Measurements from ENCODE around the gene ZFP36L1.

ZFP36L1 gene

GRCh38 chr14:68822132-68822651, 29.3 kb upstream of the ZFP36L1 start:
- DNase-seq (ENCODE audit: extremely low spot score): peak; percentile 72
- ChIA-PET CTCF (interaction anchor here (0.6 to 8.7 kb wide), 7 partner anchors 8 to 572 kb away, joined by 3 to 84 read pairs (median 25); partner anchors contain the start of gene ZFP36L1), POLR2A (no interaction called here)
- TF ChIP-seq CTCF (IDR thresholded peaks at IDR 0.05; ENCODE audit: control extremely low read depth, extremely low read depth, low read depth, missing control alignments): no peak

- ChIA-PET POLR2A (no interaction called here), CTCF (interaction anchor here (0.9 to 11.2 kb wide), 10 partner anchors 10 to 937 kb away, joined by 3 to 176 read pairs (median 5); partner anchors contain the start of gene ZFP36L1)
- TF ChIP-seq CTCF (IDR thresholded peaks at IDR 0.05; ENCODE audit: control extremely low read depth, extremely low read depth, low read depth, missing control alignments): no peak
- DNase-seq (ENCODE audit: extremely low spot score): peak; percentile 67
Measured at GRCh38 chr14:68820999-68821683, 28.3 kb upstream of the ZFP36L1 start.

- TF ChIP-seq CTCF (IDR thresholded peaks at IDR 0.05; ENCODE audit: control extremely low read depth, extremely low read depth, low read depth, missing control alignments): no peak
- ChIA-PET POLR2A (interaction anchor here (0.6 to 0.8 kb wide), 2 partner anchors 27 to 490 kb away, joined by 3 to 5 read pairs; partner anchors contain the start of gene ZFP36L1), CTCF (interaction anchor here (0.6 to 11.2 kb wide), 10 partner anchors 9 to 936 kb away, joined by 3 to 176 read pairs (median 5); partner anchors contain the start of gene ZFP36L1)
- DNase-seq (ENCODE audit: extremely low spot score): no peak
Measured at GRCh38 chr14:68820536-68820935, 27.7 kb upstream of the ZFP36L1 start.

- DNase-seq (ENCODE audit: extremely low spot score): no peak
- ChIA-PET POLR2A (interaction anchor here (0.6 to 0.8 kb wide), 2 partner anchors 27 to 490 kb away, joined by 3 to 5 read pairs; partner anchors contain the start of gene ZFP36L1), CTCF (interaction anchor here (0.6 to 11.2 kb wide), 12 partner anchors 9 to 936 kb away, joined by 3 to 176 read pairs (median 6); partner anchors contain the start of gene ZFP36L1)
- no peak for TF ChIP-seq CTCF (IDR thresholded peaks at IDR 0.05; ENCODE audit: control extremely low read depth, extremely low read depth, low read depth, missing control alignments)
Measured at GRCh38 chr14:68820119-68820518, 27.3 kb upstream of the ZFP36L1 start.

- DNase-seq (ENCODE audit: extremely low spot score): no peak
- TF ChIP-seq CTCF (IDR thresholded peaks at IDR 0.05; ENCODE audit: control extremely low read depth, extremely low read depth, low read depth, missing control alignments): no peak
- POLR2A ChIA-PET: interaction anchor here (0.8 kb wide), 1 partner anchor 26 kb away, joined by 3 read pairs; the partner anchor contains the start of gene ZFP36L1
- CTCF ChIA-PET: interaction anchor here (1.2 to 11.2 kb wide), 11 partner anchors 11 to 935 kb away, joined by 3 to 176 read pairs (median 6); partner anchors contain the start of gene ZFP36L1
Measured at GRCh38 chr14:68819260-68819691, 26.4 kb upstream of the ZFP36L1 start.

GRCh38 chr14:68817506-68818212, 24.8 kb upstream of the ZFP36L1 start:
- DNase-seq (ENCODE audit: extremely low spot score): no peak
- CTCF ChIA-PET: interaction anchor here (0.8 to 11.2 kb wide), 42 partner anchors 8 to 996 kb away, joined by 3 to 176 read pairs (median 4); partner anchors contain the start of gene ZFP36L1
- POLR2A ChIA-PET: interaction anchor here (0.9 to 1.7 kb wide), 3 partner anchors 22 to 26 kb away, joined by 3 to 11 read pairs (median 6); partner anchors contain the start of gene ZFP36L1
- TF ChIP-seq CTCF (IDR thresholded peaks at IDR 0.05; ENCODE audit: control extremely low read depth, extremely low read depth, low read depth, missing control alignments): no peak
